Activated CD4-positive, alpha-beta memory T cell treated with anti-CD3 and anti-CD28 coated beads, Interleukin-2, amount 10 ng/mL, durations not matched to agents 7 days and 5 days (primary cell): ENCODE measurements around the gene OSBP2. TPM values are rescaled to one million over a fixed set of nuclear protein-coding genes. Genes with fewer than 3 reads are reported as not detected.

Experiments
- CTCF ChIA-PET: fragments of 350-600 bp; sonication (Branson Sonifier 250); formaldehyde crosslinking; loops from one replicate; lab custom pipeline; 2021; ENCODE audit warnings: antibody characterized with exemption, inconsistent platforms; lab: Charles Lee
- POLR2A ChIA-PET: fragments of 350-600 bp; sonication (Branson Sonifier 250); formaldehyde crosslinking; loops from one replicate; lab custom pipeline; 2021; ENCODE audit warnings: antibody characterized with exemption; lab: Charles Lee
- DNase-seq: peaks from one replicate; pipeline ENCODE4 v3.0.0-alpha.2; 2020
- H3K27ac Mint-ChIP-seq: one replicate; pipeline ENCODE4 v1.8.0; 2021; ENCODE audit warnings: mild to moderate bottlenecking, mixed read lengths
- H3K27me3 Mint-ChIP-seq: one replicate; pipeline ENCODE4 v1.8.0; 2021; ENCODE audit warnings: mixed read lengths
- H3K36me3 Mint-ChIP-seq: one replicate; pipeline ENCODE4 v1.8.0; 2021; ENCODE audit warnings: low read depth, mixed read lengths
- H3K4me1 Mint-ChIP-seq: one replicate; pipeline ENCODE4 v1.8.0; 2021; ENCODE audit warnings: mixed read lengths
- H3K4me3 Mint-ChIP-seq: one replicate; pipeline ENCODE4 v1.8.0; 2021; ENCODE audit warnings: mild to moderate bottlenecking, mixed read lengths
- H3K9me3 Mint-ChIP-seq: one replicate; pipeline ENCODE4 v1.8.0; 2021; ENCODE audit warnings: mixed read lengths
- total RNA-seq, 2 experiments: library from RNA; stranded (reverse); gene quantifications; one replicate each; pipeline ENCODE4 v1.2.3, GENCODE V29; 2021

Gene OSBP2
- total RNA-seq, 2 experiments from 2014 or later = 4.8 to 5.0 TPM

DNA sequence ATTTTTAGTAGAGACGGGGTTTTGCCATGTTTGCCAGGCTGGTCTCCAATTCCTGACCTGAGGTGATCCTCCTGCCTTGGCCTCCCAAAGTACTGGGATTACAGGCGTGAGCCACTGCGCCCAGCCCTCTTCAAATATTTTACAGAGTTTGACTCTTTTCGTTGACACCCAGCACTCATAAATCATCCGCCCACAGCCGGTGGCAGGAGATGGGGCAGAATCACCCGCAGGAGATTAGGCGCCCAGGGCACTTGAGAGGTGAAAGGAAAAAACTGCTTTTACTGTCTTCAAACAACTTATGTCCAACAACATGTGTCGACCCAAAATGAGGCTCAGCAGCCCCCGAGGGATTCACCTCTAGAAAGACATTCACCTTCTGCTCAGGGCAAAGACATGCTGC, 56.9 kb downstream of the OSBP2 start:
- no peaks in the 10 kb centered on the region for H3K9me3 Mint-ChIP-seq
- DNase-seq = no peak
- peaks cover 5% of the 10 kb centered on the region for H3K36me3 Mint-ChIP-seq
- H3K27ac Mint-ChIP-seq = no peak overlapping the region
- ChIA-PET CTCF (interaction anchor here (0.7 to 3.1 kb wide), 2 partner anchors 102 to 117 kb away, joined by 3 to 9 read pairs; no protein-coding TSS in a partner anchor), POLR2A (interaction anchor here (6.2 kb wide), 1 partner anchor 117 kb away, joined by 62 read pairs; the partner anchor contains the start of gene SLC35E4)
- no peak overlapping the region for H3K4me3 Mint-ChIP-seq
- peaks cover 26% of the 10 kb centered on the region for H3K4me1 Mint-ChIP-seq
- no peaks in the 10 kb centered on the region for H3K27me3 Mint-ChIP-seq

DNA sequence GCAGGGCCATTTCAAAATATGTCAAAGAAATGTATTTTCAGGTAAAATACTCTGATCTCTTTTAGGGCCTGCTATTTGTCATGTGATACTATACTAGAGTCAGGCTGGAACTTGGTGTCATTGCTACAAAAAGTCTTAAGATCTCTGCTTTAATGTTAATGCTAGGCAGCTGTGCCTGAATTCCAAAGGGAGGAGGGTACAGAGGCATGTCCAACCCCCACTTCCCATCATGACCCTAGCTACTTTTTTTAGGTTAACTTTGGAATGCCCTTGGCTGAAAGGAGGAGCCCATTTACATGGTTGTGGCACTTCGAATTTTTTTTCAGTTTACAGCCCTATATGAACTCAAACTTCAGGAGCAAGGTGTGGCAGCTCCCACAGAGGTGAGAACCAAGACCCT, 58.1 kb downstream of the OSBP2 start:
- Mint-ChIP-seq H3K4me3 (no peak overlapping the region), H3K9me3 (no peaks in the 10 kb centered on the region), H3K4me1 (peaks cover 17% of the 10 kb centered on the region), H3K27me3 (no peaks in the 10 kb centered on the region), H3K27ac (no peak overlapping the region), H3K36me3 (peaks cover 5% of the 10 kb centered on the region)
- ChIA-PET POLR2A (interaction anchor here (3.6 to 6.2 kb wide), 2 partner anchors 12 to 118 kb away, joined by 24 to 62 read pairs; partner anchors contain the start of gene SLC35E4), CTCF (interaction anchor here (6.4 kb wide), 1 partner anchor 118 kb away, joined by 217 read pairs; the partner anchor contains the start of gene SLC35E4)
- no peak for DNase-seq

DNA sequence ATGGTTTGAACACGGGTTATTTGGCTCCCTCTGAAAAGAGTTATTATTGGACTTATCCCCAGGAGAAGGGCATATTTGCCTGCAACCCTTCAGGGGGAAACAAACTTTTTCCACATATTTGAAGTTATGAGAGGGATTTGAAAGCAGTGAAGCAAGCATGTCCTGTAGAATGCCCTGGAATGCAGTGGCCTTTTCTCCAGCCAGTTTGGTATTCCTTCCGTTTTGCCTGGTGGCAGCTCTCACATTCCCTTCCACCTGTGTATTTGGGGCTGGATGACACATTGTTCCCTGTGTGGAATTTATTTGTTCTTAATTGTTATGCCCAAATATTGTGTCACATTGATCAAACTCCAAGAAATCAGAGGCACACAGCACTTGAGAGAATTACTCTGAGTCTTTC, 59.0 kb downstream of the OSBP2 start:
- H3K36me3 Mint-ChIP-seq = peaks cover 5% of the 10 kb centered on the region
- no peaks in the 10 kb centered on the region for H3K27me3 Mint-ChIP-seq
- H3K9me3 Mint-ChIP-seq = no peaks in the 10 kb centered on the region
- ChIA-PET CTCF (interaction anchor here (0.8 to 6.4 kb wide), 8 partner anchors 9 to 168 kb away, joined by 3 to 217 read pairs (median 8); partner anchors contain the start of genes OSBP2 and SLC35E4), POLR2A (interaction anchor here (1.7 to 6.2 kb wide), 3 partner anchors 12 to 119 kb away, joined by 3 to 62 read pairs (median 24); partner anchors contain the start of gene SLC35E4)
- H3K27ac Mint-ChIP-seq = no peak overlapping the region
- H3K4me3 Mint-ChIP-seq = no peak overlapping the region
- DNase-seq = no peak
- peaks cover 17% of the 10 kb centered on the region for H3K4me1 Mint-ChIP-seq

DNA sequence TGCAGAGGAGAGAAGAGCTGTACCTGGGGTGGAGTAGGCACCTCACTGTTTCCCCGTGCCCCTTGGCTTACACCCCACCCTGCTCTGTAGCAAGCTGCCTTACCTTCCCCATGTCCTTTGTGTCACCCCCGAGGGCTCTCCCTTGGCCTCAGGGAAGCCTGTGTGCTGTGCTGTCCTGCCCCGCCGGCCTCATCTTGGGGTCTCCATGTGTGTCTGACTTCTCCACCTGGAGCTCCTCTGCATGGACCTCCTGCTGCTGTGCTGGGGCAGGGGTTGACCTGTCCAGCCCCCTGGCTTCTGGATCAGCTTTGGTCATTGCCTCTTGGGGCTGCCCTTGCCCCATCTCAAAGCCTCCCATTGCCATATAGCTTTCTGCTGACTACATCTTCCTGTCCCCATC, 59.8 kb downstream of the OSBP2 start:
- Mint-ChIP-seq H3K4me3 (no peak overlapping the region), H3K9me3 (no peaks in the 10 kb centered on the region), H3K27me3 (no peaks in the 10 kb centered on the region), H3K36me3 (peaks cover 5% of the 10 kb centered on the region), H3K4me1 (peaks cover 17% of the 10 kb centered on the region), H3K27ac (no peak overlapping the region)
- POLR2A ChIA-PET = interaction anchor here (1.2 to 6.2 kb wide), 8 partner anchors 9 to 163 kb away, joined by 3 to 62 read pairs (median 4); partner anchors contain the start of genes DUSP18, PES1 and SLC35E4
- DNase-seq = no peak
- CTCF ChIA-PET = interaction anchor here (0.8 to 6.4 kb wide), 28 partner anchors 9 to 169 kb away, joined by 3 to 217 read pairs (median 4); partner anchors contain the start of genes DUSP18, OSBP2 and SLC35E4

DNA sequence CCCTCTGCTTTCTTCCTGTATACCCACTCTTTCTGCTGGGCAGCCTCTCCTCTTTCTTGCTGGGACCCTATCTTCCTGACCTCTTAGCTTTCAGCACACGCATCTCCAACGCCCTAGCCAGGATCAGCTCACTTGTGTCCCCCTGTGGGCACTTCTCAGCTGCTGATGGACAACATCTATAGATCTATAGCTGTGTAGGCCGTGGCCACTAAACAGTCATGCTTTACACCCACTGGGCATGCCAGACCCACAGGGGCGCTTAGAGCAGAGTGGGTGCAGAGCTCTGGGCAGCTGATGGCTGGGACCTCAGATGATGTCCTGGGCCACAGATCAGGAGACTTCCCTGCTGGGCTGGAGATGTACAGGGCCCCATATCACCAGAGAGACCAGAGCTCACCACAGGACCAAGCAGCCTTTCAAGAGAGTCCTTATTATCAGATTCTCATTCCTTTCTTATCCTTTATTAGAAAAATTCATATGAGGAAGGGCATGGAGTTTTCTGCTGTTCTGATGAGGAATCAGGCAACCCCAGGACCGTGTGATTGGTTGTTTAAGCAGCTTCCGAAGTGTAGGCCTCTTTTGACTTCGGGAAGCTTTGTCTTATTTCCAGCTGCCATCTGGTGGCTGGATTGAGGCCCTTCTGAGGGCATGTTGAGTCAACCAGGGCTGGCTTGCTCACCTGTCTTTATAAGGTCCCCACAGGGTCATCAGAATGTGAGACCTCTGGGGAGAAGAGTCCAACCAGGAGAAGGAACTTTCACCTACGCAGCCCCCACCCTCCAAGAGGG, 60.5 kb downstream of the OSBP2 start:
- Mint-ChIP-seq H3K27ac (no peak overlapping the region), H3K27me3 (no peaks in the 10 kb centered on the region), H3K4me3 (no peak overlapping the region), H3K9me3 (no peaks in the 10 kb centered on the region), H3K36me3 (peaks cover 2% of the 10 kb centered on the region), H3K4me1 (peaks cover 17% of the 10 kb centered on the region)
- DNase-seq = peak; percentile 74
- ChIA-PET CTCF (interaction anchor here (0.6 to 6.4 kb wide), 32 partner anchors 8 to 330 kb away, joined by 3 to 217 read pairs (median 4); partner anchors contain the start of genes DUSP18, OSBP2 and SLC35E4), POLR2A (interaction anchor here (0.9 to 6.2 kb wide), 11 partner anchors 9 to 164 kb away, joined by 3 to 62 read pairs (median 4); partner anchors contain the start of genes DUSP18, PES1 and SLC35E4)

DNA sequence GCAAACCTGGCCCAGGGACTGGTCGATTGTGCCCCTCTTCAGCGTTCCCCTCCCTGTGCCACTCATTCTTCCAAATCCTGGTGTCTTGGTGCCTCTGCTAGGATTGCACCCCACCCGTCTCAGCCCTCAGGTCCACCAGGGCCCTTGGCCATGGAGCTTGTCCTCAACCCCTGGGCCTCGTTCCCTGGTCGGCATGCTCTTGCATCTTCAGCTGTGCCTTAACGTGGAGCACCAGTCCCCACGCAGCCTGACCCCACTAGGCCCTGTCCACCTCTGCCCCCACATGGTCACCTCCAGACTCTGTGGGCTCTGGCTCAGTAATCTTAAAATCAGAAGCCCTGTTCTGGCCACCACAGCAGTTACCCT, 61.1 kb downstream of the OSBP2 start:
- Mint-ChIP-seq H3K27ac (no peak overlapping the region), H3K9me3 (no peaks in the 10 kb centered on the region), H3K4me1 (peaks cover 17% of the 10 kb centered on the region), H3K36me3 (peaks cover 2% of the 10 kb centered on the region), H3K27me3 (no peaks in the 10 kb centered on the region), H3K4me3 (no peak overlapping the region)
- ChIA-PET POLR2A (interaction anchor here (0.9 to 6.2 kb wide), 6 partner anchors 12 to 121 kb away, joined by 3 to 62 read pairs (median 6); partner anchors contain the start of genes DUSP18 and SLC35E4), CTCF (interaction anchor here (0.7 to 6.4 kb wide), 16 partner anchors 11 to 143 kb away, joined by 3 to 217 read pairs (median 5); partner anchors contain the start of genes DUSP18, OSBP2 and SLC35E4)
- DNase-seq = no peak

DNA sequence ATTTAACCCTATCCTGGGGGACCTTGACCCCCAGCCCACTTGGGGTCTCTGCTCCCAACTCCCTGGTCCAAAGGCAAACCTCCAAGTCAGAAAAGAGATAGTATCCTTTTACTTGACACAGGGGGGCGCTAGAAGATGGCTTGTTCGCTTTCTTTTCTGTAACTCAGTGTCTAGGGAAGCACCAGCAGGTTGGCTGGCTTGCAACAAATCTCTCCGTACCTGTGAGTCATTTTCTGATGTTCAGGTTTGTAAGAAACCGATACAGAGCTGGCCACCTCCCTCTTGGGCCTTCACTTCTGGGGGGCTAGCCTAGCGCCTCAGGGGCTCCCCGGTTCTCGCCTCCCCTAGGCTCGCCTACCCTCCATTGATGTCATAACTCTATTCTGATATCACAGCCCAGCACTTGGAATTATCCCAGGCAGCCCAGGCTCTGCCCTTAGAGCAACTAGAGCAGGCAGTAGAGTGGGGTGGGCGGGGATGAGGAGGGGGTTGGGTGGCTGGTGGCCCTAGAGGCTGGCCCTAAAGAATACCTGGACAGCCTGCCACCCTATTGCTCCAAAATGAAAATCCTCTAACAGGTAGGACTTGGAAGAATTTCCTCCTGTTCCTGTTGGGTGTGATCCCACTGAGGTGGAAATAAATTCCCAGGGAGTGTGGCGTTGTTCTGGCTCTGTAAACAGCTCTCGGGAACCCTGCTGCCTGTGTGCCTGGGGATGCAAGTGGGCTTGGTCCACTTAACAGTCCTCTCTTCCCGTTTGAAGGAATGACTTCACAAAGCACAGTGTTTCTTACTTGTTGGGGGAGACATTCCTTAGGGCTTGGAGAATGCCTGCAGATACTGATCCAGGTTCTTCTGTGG, 69.4 kb downstream of the OSBP2 start:
- Mint-ChIP-seq H3K4me1 (no peaks in the 10 kb centered on the region), H3K4me3 (no peak overlapping the region), H3K27ac (no peak overlapping the region), H3K36me3 (no peaks in the 10 kb centered on the region), H3K9me3 (no peaks in the 10 kb centered on the region), H3K27me3 (no peaks in the 10 kb centered on the region)
- ChIA-PET CTCF (interaction anchor here (1.0 to 4.8 kb wide), 10 partner anchors 8 to 528 kb away, joined by 3 to 52 read pairs (median 6); partner anchors contain the start of genes PIK3IP1 and SLC35E4), POLR2A (no interaction called here)
- DNase-seq = peak; percentile 67

DNA sequence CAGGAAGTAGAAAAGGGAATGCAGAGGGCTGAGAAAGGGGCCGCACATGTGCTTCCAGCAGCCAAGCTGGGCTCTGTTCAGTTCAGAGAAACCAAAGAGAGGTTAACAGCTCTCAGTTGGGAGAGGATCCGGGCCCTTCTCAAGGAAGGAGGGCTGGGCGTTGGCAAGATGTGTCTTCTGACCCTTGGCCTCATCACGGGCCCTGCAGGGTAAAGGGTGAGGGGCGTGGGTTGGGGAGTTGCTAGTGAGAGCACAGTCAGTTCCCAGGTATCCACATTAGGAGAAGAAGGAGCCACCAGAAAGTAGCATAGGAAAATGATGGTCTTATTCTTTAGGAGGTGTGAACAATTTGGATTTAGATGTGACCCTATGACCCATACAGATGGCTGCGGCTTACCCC, 73.0 kb downstream of the OSBP2 start:
- ChIA-PET POLR2A (no interaction called here), CTCF (no interaction called here)
- Mint-ChIP-seq H3K27ac (no peak overlapping the region), H3K4me3 (no peak overlapping the region), H3K9me3 (no peaks in the 10 kb centered on the region), H3K36me3 (no peaks in the 10 kb centered on the region), H3K4me1 (no peaks in the 10 kb centered on the region), H3K27me3 (no peaks in the 10 kb centered on the region)
- DNase-seq = no peak

DNA sequence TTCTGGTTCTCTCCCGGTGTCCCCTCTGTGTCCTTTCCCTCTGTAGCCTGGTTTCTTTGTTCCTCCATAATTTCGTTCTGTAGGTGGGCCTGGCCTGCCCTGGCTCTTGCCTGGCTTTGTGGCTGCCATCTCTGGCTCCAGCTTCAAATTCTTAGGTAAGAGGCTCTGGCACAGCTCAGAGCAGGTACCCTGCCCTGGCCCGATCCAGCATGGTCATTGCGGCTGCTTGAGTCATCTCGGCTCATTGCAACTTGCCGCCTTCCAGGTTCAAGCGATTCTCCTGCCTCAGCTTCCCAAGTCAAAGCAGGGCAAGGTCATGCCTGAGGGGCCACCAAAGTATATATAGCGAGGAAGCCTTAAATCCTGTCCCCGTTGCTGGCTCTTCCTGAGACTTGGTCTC, 76.0 kb downstream of the OSBP2 start:
- Mint-ChIP-seq H3K9me3 (no peaks in the 10 kb centered on the region), H3K36me3 (no peaks in the 10 kb centered on the region), H3K4me1 (no peaks in the 10 kb centered on the region), H3K27ac (no peak overlapping the region), H3K4me3 (no peak overlapping the region), H3K27me3 (no peaks in the 10 kb centered on the region)
- POLR2A ChIA-PET = no interaction called here
- CTCF ChIA-PET = no interaction called here
- no peak for DNase-seq

DNA sequence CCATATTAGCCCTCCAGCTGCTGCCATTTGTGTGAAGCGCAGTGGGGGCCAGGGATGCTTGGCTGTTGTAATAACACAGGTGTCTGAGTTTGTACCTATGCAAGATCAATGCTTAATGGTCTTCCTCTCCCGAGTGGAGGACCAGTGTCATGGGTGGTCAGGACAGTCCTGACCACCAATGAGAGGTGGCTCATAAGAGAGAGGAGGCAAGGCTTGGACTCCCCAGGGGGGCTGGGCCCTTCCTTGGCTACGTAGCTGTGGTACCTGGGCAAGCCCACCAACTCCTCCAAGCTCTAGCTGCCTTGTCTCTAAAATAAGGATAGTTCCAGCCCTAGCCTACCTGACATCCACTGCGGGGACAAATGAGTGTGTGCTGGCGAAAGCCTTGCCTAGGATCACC, 79.2 kb downstream of the OSBP2 start:
- H3K9me3 Mint-ChIP-seq = no peaks in the 10 kb centered on the region
- no peaks in the 10 kb centered on the region for H3K27me3 Mint-ChIP-seq
- no peak overlapping the region for H3K4me3 Mint-ChIP-seq
- ChIA-PET POLR2A (no interaction called here), CTCF (no interaction called here)
- DNase-seq = no peak
- H3K27ac Mint-ChIP-seq = no peak overlapping the region
- no peaks in the 10 kb centered on the region for H3K4me1 Mint-ChIP-seq
- H3K36me3 Mint-ChIP-seq = no peaks in the 10 kb centered on the region

DNA sequence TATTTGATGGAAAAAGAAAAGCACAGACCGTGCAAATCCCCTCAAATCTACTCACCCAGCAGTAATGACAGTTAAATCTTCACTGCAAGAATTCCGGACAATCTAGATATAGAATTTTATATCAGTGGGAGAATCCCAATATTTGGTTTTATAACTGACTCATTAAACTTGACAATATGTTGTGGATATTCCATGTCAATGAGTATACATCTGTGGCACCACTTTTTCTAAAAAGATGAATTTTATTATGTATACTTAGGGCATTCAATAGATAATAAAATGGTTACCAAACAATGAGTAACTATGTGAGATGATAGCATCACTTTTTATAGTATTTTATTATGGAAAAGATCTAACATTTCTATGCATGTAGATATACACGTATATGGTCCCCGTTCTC, 79.9 kb downstream of the OSBP2 start:
- ChIA-PET POLR2A (no interaction called here), CTCF (no interaction called here)
- no peak overlapping the region for H3K27ac Mint-ChIP-seq
- no peaks in the 10 kb centered on the region for H3K9me3 Mint-ChIP-seq
- H3K36me3 Mint-ChIP-seq = no peaks in the 10 kb centered on the region
- H3K4me3 Mint-ChIP-seq = no peak overlapping the region
- DNase-seq = no peak
- no peaks in the 10 kb centered on the region for H3K4me1 Mint-ChIP-seq
- no peaks in the 10 kb centered on the region for H3K27me3 Mint-ChIP-seq

DNA sequence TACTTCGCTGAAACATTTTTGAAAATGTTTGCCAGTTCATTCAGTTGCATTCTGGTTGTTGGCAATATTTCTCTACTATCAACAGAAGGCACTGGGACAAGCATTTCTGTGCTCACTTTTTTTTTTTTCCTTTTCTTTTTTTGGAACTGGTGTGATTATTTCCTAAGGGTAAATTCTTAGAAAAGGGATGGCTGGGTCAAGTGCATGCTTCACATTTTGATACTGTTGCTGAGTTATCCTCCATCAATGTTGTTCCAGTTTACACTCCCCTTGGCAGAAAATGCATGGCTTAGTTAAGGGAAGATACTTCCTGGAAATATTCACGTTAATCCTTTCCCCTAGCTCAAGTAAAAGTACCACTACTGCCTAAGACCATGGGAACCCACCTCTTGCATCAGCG, 81.8 kb downstream of the OSBP2 start:
- Mint-ChIP-seq H3K4me1 (peaks cover 7% of the 10 kb centered on the region), H3K27ac (no peak overlapping the region), H3K27me3 (no peaks in the 10 kb centered on the region), H3K36me3 (no peaks in the 10 kb centered on the region), H3K9me3 (no peaks in the 10 kb centered on the region), H3K4me3 (no peak overlapping the region)
- POLR2A ChIA-PET = no interaction called here
- CTCF ChIA-PET = no interaction called here
- no peak for DNase-seq
